ENCODE measurements around the gene MAK.
"Not testable (repeated sequence)": the region's sequence is repeated elsewhere in the genome, so short reads cannot be mapped to it uniquely, and the experiment has no call there.

MAK gene

GRCh38 chr6:10793695-10794094, 44.6 kb downstream of the MAK start:
- no peak for ATAC-seq (replicated peaks)
- Mint-ChIP-seq H3K4me3 (no peak overlapping the region), H3K9me3 (no peaks in the 10 kb centered on the region)

GRCh38 chr6:10793035-10793434, 45.3 kb downstream of the MAK start:
- no peak overlapping the region for H3K27ac Mint-ChIP-seq
- H3K27me3 Mint-ChIP-seq = no peaks in the 10 kb centered on the region
- H3K4me3 Mint-ChIP-seq = no peak overlapping the region
- H3K36me3 Mint-ChIP-seq (ENCODE audit: insufficient read depth) = no peaks in the 10 kb centered on the region
- DNase-seq (no peak), ATAC-seq (replicated peaks) (no peak)
- H3K9me3 Mint-ChIP-seq = no peaks in the 10 kb centered on the region
- H3K4me1 Mint-ChIP-seq (ENCODE audit: low read depth in 2 of 2) = peaks cover 2 to 7% of the 10 kb centered on the region in 2 donors

More at GRCh38 chr6:10793695-10794094, 44.6 kb downstream of the MAK start:
- Mint-ChIP-seq H3K27ac (no peak overlapping the region), H3K27me3 (no peaks in the 10 kb centered on the region), H3K4me1 (ENCODE audit: low read depth in 2 of 2) (peaks cover 2 to 7% of the 10 kb centered on the region in 2 donors), H3K36me3 (ENCODE audit: insufficient read depth) (peaks cover 2% of the 10 kb centered on the region)
- no peak for DNase-seq

GRCh38 chr6:10792101-10792500, 46.2 kb downstream of the MAK start:
- H3K4me3 Mint-ChIP-seq = no peak overlapping the region
- H3K9me3 Mint-ChIP-seq = no peaks in the 10 kb centered on the region
- no peaks in the 10 kb centered on the region for H3K27me3 Mint-ChIP-seq
- DNase-seq (no peak), ATAC-seq (replicated peaks) (no peak)
- peaks cover 2 to 7% of the 10 kb centered on the region in 2 donors for H3K4me1 Mint-ChIP-seq (ENCODE audit: low read depth in 2 of 2)
- H3K27ac Mint-ChIP-seq = no peak overlapping the region
- H3K36me3 Mint-ChIP-seq (ENCODE audit: insufficient read depth) = no peaks in the 10 kb centered on the region

DNA sequence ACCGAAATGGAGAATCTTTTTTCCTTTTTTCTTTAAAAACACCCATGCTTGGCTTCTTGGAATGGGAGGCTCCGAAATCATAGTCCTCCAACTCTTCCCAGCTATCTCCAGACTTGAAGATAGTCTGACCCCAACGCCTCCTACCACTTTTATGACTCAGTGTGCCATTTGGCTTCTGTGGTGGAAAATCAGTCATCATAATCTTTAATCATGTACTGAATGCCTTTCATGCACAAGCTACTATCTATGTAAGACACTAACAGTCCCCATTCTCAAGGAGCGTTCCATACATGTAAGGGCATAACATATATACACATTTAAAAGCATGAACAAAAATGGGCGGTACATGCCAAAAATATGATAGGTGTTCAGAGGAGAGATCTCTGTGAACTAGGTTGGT, 46.7 kb downstream of the MAK start:
- H3K36me3 Mint-ChIP-seq (ENCODE audit: insufficient read depth) = no peaks in the 10 kb centered on the region
- H3K4me1 Mint-ChIP-seq (ENCODE audit: low read depth in 2 of 2) = peaks cover 2 to 7% of the 10 kb centered on the region in 2 donors
- H3K4me3 Mint-ChIP-seq = no peak overlapping the region
- H3K27ac Mint-ChIP-seq = no peak overlapping the region
- DNase-seq (no peak), ATAC-seq (replicated peaks) (no peak)
- no peaks in the 10 kb centered on the region for H3K9me3 Mint-ChIP-seq
- H3K27me3 Mint-ChIP-seq = no peaks in the 10 kb centered on the region

- H3K27ac Mint-ChIP-seq = no peak overlapping the region
- H3K4me3 Mint-ChIP-seq = no peak overlapping the region
- peaks cover 20% of the 10 kb centered on the region for H3K36me3 Mint-ChIP-seq (ENCODE audit: insufficient read depth)
- DNase-seq = no peak
- no peaks in the 10 kb centered on the region for H3K4me1 Mint-ChIP-seq (ENCODE audit: low read depth in 2 of 2)
- no peaks in the 10 kb centered on the region for H3K27me3 Mint-ChIP-seq
- no peak for ATAC-seq (replicated peaks)
- H3K9me3 Mint-ChIP-seq = no peaks in the 10 kb centered on the region
Observed at GRCh38 chr6:10779076-10779475, 59.3 kb downstream of the MAK start.

GRCh38 chr6:10778230-10778629, 60.1 kb downstream of the MAK start:
- no peak overlapping the region for H3K27ac Mint-ChIP-seq
- no peaks in the 10 kb centered on the region for H3K27me3 Mint-ChIP-seq
- no peaks in the 10 kb centered on the region for H3K4me1 Mint-ChIP-seq (ENCODE audit: low read depth in 2 of 2)

GRCh38 chr6:10771371-10771894, 66.9 kb downstream of the MAK start:
- Mint-ChIP-seq H3K27ac (peak overlapping the region in 1 of 2 donors; percentile 7), H3K27me3 (no peaks in the 10 kb centered on the region), H3K36me3 (ENCODE audit: insufficient read depth) (peaks cover 13% of the 10 kb centered on the region), H3K4me1 (ENCODE audit: low read depth in 2 of 2) (peaks cover 0 to 2% of the 10 kb centered on the region in 2 donors), H3K9me3 (no peaks in the 10 kb centered on the region), H3K4me3 (no peak overlapping the region)
- no peak for ATAC-seq (replicated peaks)
- DNase-seq = no peak

More at GRCh38 chr6:10778230-10778629, 60.1 kb downstream of the MAK start:
- ATAC-seq (replicated peaks) (no peak), DNase-seq (no peak)
- Mint-ChIP-seq H3K36me3 (ENCODE audit: insufficient read depth) (peaks cover 20% of the 10 kb centered on the region), H3K9me3 (no peaks in the 10 kb centered on the region), H3K4me3 (no peak overlapping the region)

DNA sequence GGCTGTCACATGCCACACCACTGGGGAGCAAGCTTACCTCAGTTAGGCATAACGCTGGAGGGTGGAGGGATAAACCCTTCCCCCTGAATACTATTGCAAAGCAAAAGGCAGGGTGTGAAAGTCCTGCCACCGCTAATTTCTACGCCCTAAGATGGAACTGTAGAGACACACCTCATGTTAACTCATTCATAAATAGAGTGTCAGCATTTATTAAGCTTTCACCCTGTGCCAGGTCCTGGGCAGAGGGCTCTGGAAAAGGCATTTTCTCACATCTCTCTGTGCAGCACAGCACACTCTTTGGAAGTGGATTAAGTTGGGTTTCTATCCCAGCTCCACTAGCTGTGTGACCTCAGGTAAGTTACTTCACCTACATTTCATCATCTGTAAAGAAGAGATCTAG, 68.9 kb downstream of the MAK start:
- Mint-ChIP-seq H3K27ac (no peak overlapping the region), H3K4me3 (no peak overlapping the region), H3K4me1 (ENCODE audit: low read depth in 2 of 2) (peaks cover 0 to 2% of the 10 kb centered on the region in 2 donors), H3K36me3 (ENCODE audit: insufficient read depth) (peaks cover 11% of the 10 kb centered on the region), H3K9me3 (no peaks in the 10 kb centered on the region), H3K27me3 (no peaks in the 10 kb centered on the region)
- ATAC-seq (replicated peaks) (no peak), DNase-seq (no peak)

GRCh38 chr6:10763006-10763405, 75.3 kb downstream of the MAK start:
- H3K9me3 Mint-ChIP-seq = no peaks in the 10 kb centered on the region
- DNase-seq = no peak
- H3K27ac Mint-ChIP-seq = no peak overlapping the region
- H3K27me3 Mint-ChIP-seq = no peaks in the 10 kb centered on the region
- peaks cover 0 to 7% of the 10 kb centered on the region in 2 donors for H3K4me1 Mint-ChIP-seq (ENCODE audit: low read depth in 2 of 2)
- no peak for ATAC-seq (replicated peaks)
- no peak overlapping the region for H3K4me3 Mint-ChIP-seq
- H3K36me3 Mint-ChIP-seq (ENCODE audit: insufficient read depth) = peaks cover 24% of the 10 kb centered on the region

- H3K9me3 Mint-ChIP-seq = no peaks in the 10 kb centered on the region
- H3K27me3 Mint-ChIP-seq = no peaks in the 10 kb centered on the region
- DNase-seq = no peak
- peaks cover 7% of the 10 kb centered on the region in 2 donors for H3K4me1 Mint-ChIP-seq (ENCODE audit: low read depth in 2 of 2)
- ATAC-seq (replicated peaks) = no peak
- H3K36me3 Mint-ChIP-seq (ENCODE audit: insufficient read depth) = peaks cover 51% of the 10 kb centered on the region
- H3K27ac Mint-ChIP-seq = no peak overlapping the region
- H3K4me3 Mint-ChIP-seq = no peak overlapping the region
Observed at GRCh38 chr6:10759884-10760329, 78.4 kb downstream of the MAK start.

DNA sequence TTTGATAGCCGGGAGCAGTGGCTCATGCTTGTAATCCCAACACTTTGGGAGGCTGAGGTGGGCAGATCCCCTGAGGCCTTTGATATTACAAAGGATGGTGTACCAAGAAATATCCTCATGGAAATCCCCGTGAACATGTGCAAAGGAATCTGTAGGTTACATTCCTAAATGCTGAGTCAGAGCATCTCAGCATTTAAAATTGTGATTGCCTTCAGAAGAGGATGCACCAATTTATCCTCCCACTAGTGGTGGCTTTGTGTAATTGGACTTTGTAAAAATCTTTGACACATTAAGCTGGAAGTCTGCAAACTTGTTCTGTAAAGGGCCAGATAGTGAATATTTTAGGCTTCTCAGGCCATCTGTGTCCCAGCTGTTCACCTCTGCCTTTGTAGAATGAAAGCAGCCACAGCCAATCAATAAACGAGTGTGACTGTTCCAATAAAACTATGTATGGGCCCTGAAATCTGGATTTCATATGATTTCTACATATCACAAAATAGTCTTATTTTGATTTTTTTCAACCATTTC, 79.0 kb downstream of the MAK start:
- peaks cover 10 to 13% of the 10 kb centered on the region in 2 donors for H3K4me1 Mint-ChIP-seq (ENCODE audit: low read depth in 2 of 2)
- no peak overlapping the region for H3K27ac Mint-ChIP-seq
- DNase-seq = no peak
- no peaks in the 10 kb centered on the region for H3K9me3 Mint-ChIP-seq
- ATAC-seq (replicated peaks) = peak; percentile 49
- H3K27me3 Mint-ChIP-seq = no peaks in the 10 kb centered on the region
- H3K4me3 Mint-ChIP-seq = no peak overlapping the region
- H3K36me3 Mint-ChIP-seq (ENCODE audit: insufficient read depth) = peaks cover 51% of the 10 kb centered on the region

- Mint-ChIP-seq H3K4me1 (ENCODE audit: low read depth in 2 of 2) (peaks cover 32% of the 10 kb centered on the region in 2 donors), H3K27me3 (no peaks in the 10 kb centered on the region), H3K27ac (no peak overlapping the region), H3K9me3 (no peaks in the 10 kb centered on the region), H3K36me3 (ENCODE audit: insufficient read depth) (peaks cover 54% of the 10 kb centered on the region), H3K4me3 (no peak overlapping the region)
- no peak for ATAC-seq (replicated peaks)
- DNase-seq = no peak
Observed at GRCh38 chr6:10756085-10756484, 82.3 kb downstream of the MAK start.

GRCh38 chr6:10751757-10752156, 86.6 kb downstream of the MAK start:
- Mint-ChIP-seq H3K36me3 (ENCODE audit: insufficient read depth) (peaks cover 29% of the 10 kb centered on the region), H3K4me1 (ENCODE audit: low read depth in 2 of 2) (peaks cover 55 to 58% of the 10 kb centered on the region in 2 donors), H3K27ac (peak overlapping the region; percentile 71 to 79), H3K4me3 (peak overlapping the region; percentile 19 to 54)
- H3K9me3 Mint-ChIP-seq, H3K27me3 Mint-ChIP-seq: not testable (repeated sequence)
- ATAC-seq (replicated peaks) = peak; percentile 57
- peak; percentile 15 to 45 (median 22) for DNase-seq

- not testable (repeated sequence) for H3K4me3 Mint-ChIP-seq; H3K9me3 Mint-ChIP-seq; ATAC-seq (replicated peaks); DNase-seq; H3K27me3 Mint-ChIP-seq
- peak overlapping the region; percentile 71 to 79 for H3K27ac Mint-ChIP-seq
- H3K36me3 Mint-ChIP-seq (ENCODE audit: insufficient read depth) = peaks cover 19% of the 10 kb centered on the region
- peaks cover 58% of the 10 kb centered on the region in 2 donors for H3K4me1 Mint-ChIP-seq (ENCODE audit: low read depth in 2 of 2)
Observed at GRCh38 chr6:10750568-10750967, 87.8 kb downstream of the MAK start.

All from effector memory CD8-positive, alpha-beta T cell (primary cell).